Thoracic aorta (tissue), 2 donors: ENCODE results near the gene RILPL1. TPM values are rescaled to one million over a fixed set of nuclear protein-coding genes. Genes with fewer than 3 reads are reported as not detected.
"Not testable (repeated sequence)": the region's sequence is repeated elsewhere in the genome, so short reads cannot be mapped to it uniquely, and the experiment has no call there.

ENCODE experiments used
- ATAC-seq: fragments of 150-250 bp; one replicate; pipeline ENCODE4 v1.8.0; 2017; ENCODE audit warnings: low read depth; ENCODE audit not compliant: insufficient number of reproducible peaks, low FRiP score
- DNase-seq: peaks from one replicate; pipeline ENCODE4 v3.0.0-alpha.2; 2020; ENCODE audit warnings: low spot score
- H3K27ac ChIP-seq, 2 donors: fragments of 200-600 bp; sonication (generic); 1 replicate in 1 of 2; 2 replicates in 1 of 2; pipeline ENCODE4 v1.5.1; 2016; ENCODE audit warnings: mild to moderate bottlenecking in 2 of 2, moderate library complexity in 2 of 2
- H3K27me3 ChIP-seq: fragments of 200-600 bp; sonication (generic); replicated peaks from 2 replicates; pipeline ENCODE4 v1.6.0; 2016; ENCODE audit warnings: mild to moderate bottlenecking; ENCODE audit not compliant: insufficient read depth
- H3K36me3 ChIP-seq: fragments of 200-600 bp; sonication (generic); one replicate; pipeline ENCODE4 v1.5.1; 2016
- H3K4me1 ChIP-seq, 2 donors: fragments of 200-600 bp; sonication (generic); 1 replicate in 1 of 2; 2 replicates in 1 of 2; pipeline versions ENCODE4 v1.5.1 to v1.6.0; 2016; ENCODE audit warnings: low read depth in 2 of 2, mild to moderate bottlenecking in 1 of 2; ENCODE audit not compliant: control insufficient read depth in 1 of 2
- H3K4me3 ChIP-seq: fragments of 200-600 bp; sonication (generic); 2 replicates; pipeline ENCODE4 v1.5.1; 2016; ENCODE audit warnings: mild to moderate bottlenecking
- H3K9me3 ChIP-seq: fragments of 200-600 bp; sonication (generic); 2 replicates; pipeline ENCODE4 v1.5.1; 2016
- CTCF ChIP-seq: fragments of 200-600 bp; sonication (generic); IDR thresholded peaks from one replicate; pipeline ENCODE4 v1.5.1; 2019; ENCODE audit warnings: antibody characterized with exemption
- total RNA-seq, 2 donors: library from RNA; depleted of rRNA; stranded (reverse); fragments of >200 nt; gene quantifications; one replicate each; pipeline versions ENCODE4 v1.1.0 to v1.2.3, GENCODE V29; 2016

Gene RILPL1
- total RNA-seq, 2 donors from 2014 or later, result 29.0 to 49.7 TPM

- ATAC-seq, result no peak
- no peaks in the 10 kb centered on the region for H3K4me1 ChIP-seq
- H3K27ac ChIP-seq, result no peak overlapping the region
- TF ChIP-seq CTCF, result no peak
- H3K36me3 ChIP-seq, result no peaks in the 10 kb centered on the region
- H3K27me3 ChIP-seq, result no peaks in the 10 kb centered on the region
- H3K4me3 ChIP-seq, result no peak overlapping the region
- H3K9me3 ChIP-seq, result no peaks in the 10 kb centered on the region
- DNase-seq, result no peak
Measured at GRCh38 chr12:123573870-123574269, 40.4 kb upstream of the RILPL1 start.

- Histone ChIP-seq H3K36me3 (no peaks in the 10 kb centered on the region), H3K27ac (no peak overlapping the region), H3K9me3 (no peaks in the 10 kb centered on the region), H3K4me3 (no peak overlapping the region), H3K4me1 (no peaks in the 10 kb centered on the region), H3K27me3 (no peaks in the 10 kb centered on the region)
- TF ChIP-seq CTCF, result no peak
- DNase-seq, result no peak
- no peak for ATAC-seq
Measured at GRCh38 chr12:123572391-123572790, 38.9 kb upstream of the RILPL1 start.

GRCh38 chr12:123571343-123571813 is 37.9 kb upstream of the RILPL1 start:
- no peak for DNase-seq
- no peak for TF ChIP-seq CTCF
- Histone ChIP-seq H3K36me3 (no peaks in the 10 kb centered on the region), H3K27me3 (no peaks in the 10 kb centered on the region), H3K4me3 (no peak overlapping the region), H3K27ac (no peak overlapping the region), H3K4me1 (no peaks in the 10 kb centered on the region), H3K9me3 (no peaks in the 10 kb centered on the region)
- ATAC-seq, result no peak

GRCh38 chr12:123559468-123559867 is 25.9 kb upstream of the RILPL1 start:
- no peak overlapping the region for H3K4me3 ChIP-seq
- no peak overlapping the region for H3K27ac ChIP-seq
- H3K9me3 ChIP-seq, result no peaks in the 10 kb centered on the region
- DNase-seq, result no peak
- no peak for ATAC-seq
- no peaks in the 10 kb centered on the region for H3K36me3 ChIP-seq
- H3K4me1 ChIP-seq, result no peaks in the 10 kb centered on the region
- no peaks in the 10 kb centered on the region for H3K27me3 ChIP-seq
- no peak for TF ChIP-seq CTCF

- H3K4me3 ChIP-seq, DNase-seq, H3K27me3 ChIP-seq, H3K9me3 ChIP-seq, H3K36me3 ChIP-seq, ATAC-seq, H3K4me1 ChIP-seq, H3K27ac ChIP-seq: not testable (repeated sequence)
Measured at GRCh38 chr12:123558487-123558886, 25.0 kb upstream of the RILPL1 start.

GRCh38 chr12:123554843-123555242 is 21.3 kb upstream of the RILPL1 start:
- ATAC-seq, result not testable (repeated sequence)

GRCh38 chr12:123554136-123554535 is 20.6 kb upstream of the RILPL1 start:
- not testable (repeated sequence) for H3K9me3 ChIP-seq, H3K4me3 ChIP-seq, H3K27ac ChIP-seq, H3K27me3 ChIP-seq, H3K4me1 ChIP-seq, H3K36me3 ChIP-seq, DNase-seq, ATAC-seq

More at GRCh38 chr12:123554843-123555242, 21.3 kb upstream of the RILPL1 start:
- H3K9me3 ChIP-seq, H3K27me3 ChIP-seq, H3K4me1 ChIP-seq, H3K27ac ChIP-seq, H3K36me3 ChIP-seq, H3K4me3 ChIP-seq, DNase-seq: not testable (repeated sequence)
